Activated naive CD8-positive, alpha-beta T cell (primary cell): Measurements from ENCODE around the gene XAGE1B.
"Not testable (repeated sequence)": the region's sequence is repeated elsewhere in the genome, so short reads cannot be mapped to it uniquely, and the experiment has no call there.

ENCODE experiments used
- H3K27ac Mint-ChIP-seq: one replicate; pipeline ENCODE4 v1.8.0; 2021; ENCODE audit warnings: mixed read lengths
- H3K27me3 Mint-ChIP-seq: one replicate; pipeline ENCODE4 v1.8.0; 2021; ENCODE audit warnings: mixed read lengths
- H3K36me3 Mint-ChIP-seq: one replicate; pipeline ENCODE4 v1.8.0; 2021; ENCODE audit warnings: mixed read lengths
- H3K4me1 Mint-ChIP-seq: one replicate; pipeline ENCODE4 v1.8.0; 2021; ENCODE audit warnings: low read depth, mixed read lengths
- H3K4me3 Mint-ChIP-seq: one replicate; pipeline ENCODE4 v1.8.0; 2021; ENCODE audit warnings: mild to moderate bottlenecking, mixed read lengths
- H3K9me3 Mint-ChIP-seq: one replicate; pipeline ENCODE4 v1.8.0; 2021; ENCODE audit warnings: low read depth, mixed read lengths

XAGE1B gene

GRCh38 chrX:52496419-52496772, 20.5 kb downstream of the XAGE1B start:
- not testable (repeated sequence) for H3K4me3 Mint-ChIP-seq, H3K27ac Mint-ChIP-seq, H3K4me1 Mint-ChIP-seq, H3K36me3 Mint-ChIP-seq, H3K9me3 Mint-ChIP-seq, H3K27me3 Mint-ChIP-seq

GRCh38 chrX:52495545-52496418, 21.1 kb downstream of the XAGE1B start, which contains the start of gene XAGE1A:
Gene XAGE1A, plus strand, starts transcription at chrX:52495808. Its CDS starts 1,554 bp downstream, at chrX:52497362.
- not testable (repeated sequence) for H3K36me3 Mint-ChIP-seq, H3K9me3 Mint-ChIP-seq, H3K4me1 Mint-ChIP-seq, H3K27me3 Mint-ChIP-seq, H3K4me3 Mint-ChIP-seq, H3K27ac Mint-ChIP-seq

- H3K36me3 Mint-ChIP-seq, H3K4me1 Mint-ChIP-seq, H3K4me3 Mint-ChIP-seq, H3K9me3 Mint-ChIP-seq, H3K27ac Mint-ChIP-seq, H3K27me3 Mint-ChIP-seq: not testable (repeated sequence)
These were observed 45.6 kb downstream of the XAGE1B start for GRCh38 chrX:52471301-52471700.
